Body of pancreas (tissue), 4 donors: Measurements from ENCODE around the gene RAB13.

Source experiments
- POLR2A ChIP-seq, 3 donors: fragments of 450-650 bp; IDR thresholded peaks; one replicate each; pipeline ENCODE4 v1.6.1; 2016; ENCODE audit warnings: antibody characterized with exemption in 3 of 3, mild to moderate bottlenecking in 2 of 3
- TF ChIP-seq, protein P1 (sequence below), 7 experiments: fragments of 450-650 bp in 4 of 7; fragments of 200-600 bp in 3 of 7; sonication (generic) in 3 of 7; IDR thresholded peaks; one replicate each; pipeline ENCODE4 v1.5.1; 2016 to 2019; ENCODE audit warnings: antibody characterized with exemption in 7 of 7

DNA sequence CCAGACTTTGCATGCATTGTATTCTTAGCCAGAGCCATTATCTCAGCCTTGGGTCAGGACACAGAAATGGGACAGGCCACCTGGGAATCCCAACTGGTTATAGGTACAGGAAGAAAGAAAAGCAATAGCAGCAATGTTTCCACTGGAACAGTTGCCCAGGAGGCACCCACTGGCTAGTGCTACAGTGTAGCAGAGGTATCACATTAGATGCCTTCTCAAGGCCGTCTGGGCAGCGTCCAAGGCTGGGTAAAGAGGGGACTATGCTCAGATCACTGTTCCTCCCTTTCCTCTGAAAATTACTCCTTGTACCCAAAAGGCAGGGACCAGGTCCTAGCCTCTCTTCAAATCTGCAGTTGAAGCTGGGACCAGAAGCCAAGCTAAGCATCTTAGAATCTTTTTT lies 15.8 kb downstream of the RAB13 start:
- no peak for TF ChIP-seq POLR2A (IDR thresholded peaks at IDR 0.05)
- TF ChIP-seq, protein P1, sequence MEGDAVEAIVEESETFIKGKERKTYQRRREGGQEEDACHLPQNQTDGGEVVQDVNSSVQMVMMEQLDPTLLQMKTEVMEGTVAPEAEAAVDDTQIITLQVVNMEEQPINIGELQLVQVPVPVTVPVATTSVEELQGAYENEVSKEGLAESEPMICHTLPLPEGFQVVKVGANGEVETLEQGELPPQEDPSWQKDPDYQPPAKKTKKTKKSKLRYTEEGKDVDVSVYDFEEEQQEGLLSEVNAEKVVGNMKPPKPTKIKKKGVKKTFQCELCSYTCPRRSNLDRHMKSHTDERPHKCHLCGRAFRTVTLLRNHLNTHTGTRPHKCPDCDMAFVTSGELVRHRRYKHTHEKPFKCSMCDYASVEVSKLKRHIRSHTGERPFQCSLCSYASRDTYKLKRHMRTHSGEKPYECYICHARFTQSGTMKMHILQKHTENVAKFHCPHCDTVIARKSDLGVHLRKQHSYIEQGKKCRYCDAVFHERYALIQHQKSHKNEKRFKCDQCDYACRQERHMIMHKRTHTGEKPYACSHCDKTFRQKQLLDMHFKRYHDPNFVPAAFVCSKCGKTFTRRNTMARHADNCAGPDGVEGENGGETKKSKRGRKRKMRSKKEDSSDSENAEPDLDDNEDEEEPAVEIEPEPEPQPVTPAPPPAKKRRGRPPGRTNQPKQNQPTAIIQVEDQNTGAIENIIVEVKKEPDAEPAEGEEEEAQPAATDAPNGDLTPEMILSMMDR (IDR thresholded peaks at IDR 0.05), result no peak
